ENCODE measurements around the gene ELP6.

The ELP6 gene
- total RNA-seq: 10.2 to 15.7 (median 11.6) reads per million in 3 donors

GRCh38 chr3:47513125-47513929 lies at the start of gene ELP6:
TSS of gene ELP6 (minus strand) at chr3:47513712. CDS start at chr3:47513590, 122 bp downstream.
- no peaks in the 10 kb centered on the region for H3K27me3 ChIP-seq (replicated peaks; ENCODE audit: control insufficient read depth, insufficient read depth, low read length, poor library complexity, severe bottlenecking)
- H3K4me3 ChIP-seq (ENCODE audit: insufficient read depth, low read depth, low read length, poor library complexity, severe bottlenecking): peak within 1 kb of the TSS; percentile 95
- DNase-seq: peak; percentile 95 to 96 (median 95)

GRCh38 chr3:47556351-47556750 lies 42.8 kb upstream of the ELP6 start:
- H3K27me3 ChIP-seq (replicated peaks; ENCODE audit: control insufficient read depth, insufficient read depth, low read length, poor library complexity, severe bottlenecking): no peaks in the 10 kb centered on the region
- no peaks in the 10 kb centered on the region for H3K9me3 ChIP-seq (ENCODE audit: control insufficient read depth, low read length)
- H3K4me1 ChIP-seq (ENCODE audit: control insufficient read depth, insufficient read depth, low read length, poor library complexity, severe bottlenecking): no peaks in the 10 kb centered on the region
- H3K27ac ChIP-seq (ENCODE audit: insufficient read depth, low read length, poor library complexity, severe bottlenecking): no peak overlapping the region
- no peak overlapping the region for H3K4me3 ChIP-seq (ENCODE audit: insufficient read depth, low read depth, low read length, poor library complexity, severe bottlenecking)
- no peaks in the 10 kb centered on the region for H3K36me3 ChIP-seq (ENCODE audit: control insufficient read depth, insufficient read depth, low read length)
- no peak for DNase-seq

More at GRCh38 chr3:47513125-47513929, at the start of gene ELP6:
- Histone ChIP-seq H3K36me3 (ENCODE audit: control insufficient read depth, insufficient read depth, low read length) (peaks cover 11% of the 10 kb centered on the region), H3K27ac (ENCODE audit: insufficient read depth, low read length, poor library complexity, severe bottlenecking) (peak within 1 kb of the TSS; percentile 95), H3K4me1 (ENCODE audit: control insufficient read depth, insufficient read depth, low read length, poor library complexity, severe bottlenecking) (peaks cover 5% of the 10 kb centered on the region), H3K9me3 (ENCODE audit: control insufficient read depth, low read length) (no peaks in the 10 kb centered on the region)

GRCh38 chr3:47554335-47554734 lies 40.8 kb upstream of the ELP6 start:
- DNase-seq: no peak
- no peaks in the 10 kb centered on the region for H3K27me3 ChIP-seq (replicated peaks; ENCODE audit: control insufficient read depth, insufficient read depth, low read length, poor library complexity, severe bottlenecking)
- H3K9me3 ChIP-seq (ENCODE audit: control insufficient read depth, low read length): no peaks in the 10 kb centered on the region
- no peak overlapping the region for H3K4me3 ChIP-seq (ENCODE audit: insufficient read depth, low read depth, low read length, poor library complexity, severe bottlenecking)
- H3K4me1 ChIP-seq (ENCODE audit: control insufficient read depth, insufficient read depth, low read length, poor library complexity, severe bottlenecking): no peaks in the 10 kb centered on the region
- H3K36me3 ChIP-seq (ENCODE audit: control insufficient read depth, insufficient read depth, low read length): no peaks in the 10 kb centered on the region
- no peak overlapping the region for H3K27ac ChIP-seq (ENCODE audit: insufficient read depth, low read length, poor library complexity, severe bottlenecking)

GRCh38 chr3:47553407-47553806 lies 39.9 kb upstream of the ELP6 start:
- no peaks in the 10 kb centered on the region for H3K9me3 ChIP-seq (ENCODE audit: control insufficient read depth, low read length)
- H3K27ac ChIP-seq (ENCODE audit: insufficient read depth, low read length, poor library complexity, severe bottlenecking): no peak overlapping the region
- no peaks in the 10 kb centered on the region for H3K27me3 ChIP-seq (replicated peaks; ENCODE audit: control insufficient read depth, insufficient read depth, low read length, poor library complexity, severe bottlenecking)
- no peaks in the 10 kb centered on the region for H3K4me1 ChIP-seq (ENCODE audit: control insufficient read depth, insufficient read depth, low read length, poor library complexity, severe bottlenecking)
- H3K36me3 ChIP-seq (ENCODE audit: control insufficient read depth, insufficient read depth, low read length): no peaks in the 10 kb centered on the region
- DNase-seq: no peak
- no peak overlapping the region for H3K4me3 ChIP-seq (ENCODE audit: insufficient read depth, low read depth, low read length, poor library complexity, severe bottlenecking)

GRCh38 chr3:47542471-47543173 lies 29.1 kb upstream of the ELP6 start:
- no peaks in the 10 kb centered on the region for H3K27me3 ChIP-seq (replicated peaks; ENCODE audit: control insufficient read depth, insufficient read depth, low read length, poor library complexity, severe bottlenecking)
- H3K36me3 ChIP-seq (ENCODE audit: control insufficient read depth, insufficient read depth, low read length): no peaks in the 10 kb centered on the region
- no peak overlapping the region for H3K27ac ChIP-seq (ENCODE audit: insufficient read depth, low read length, poor library complexity, severe bottlenecking)
- no peaks in the 10 kb centered on the region for H3K9me3 ChIP-seq (ENCODE audit: control insufficient read depth, low read length)
- DNase-seq: no peak
- H3K4me1 ChIP-seq (ENCODE audit: control insufficient read depth, insufficient read depth, low read length, poor library complexity, severe bottlenecking): no peaks in the 10 kb centered on the region
- no peak overlapping the region for H3K4me3 ChIP-seq (ENCODE audit: insufficient read depth, low read depth, low read length, poor library complexity, severe bottlenecking)

- no peaks in the 10 kb centered on the region for H3K4me1 ChIP-seq (ENCODE audit: control insufficient read depth, insufficient read depth, low read length, poor library complexity, severe bottlenecking)
- no peak for DNase-seq
These were observed 28.1 kb upstream of the ELP6 start for GRCh38 chr3:47541583-47542108.

GRCh38 chr3:47540281-47540680 lies 26.8 kb upstream of the ELP6 start:
- no peak overlapping the region for H3K27ac ChIP-seq (ENCODE audit: insufficient read depth, low read length, poor library complexity, severe bottlenecking)
- H3K27me3 ChIP-seq (replicated peaks; ENCODE audit: control insufficient read depth, insufficient read depth, low read length, poor library complexity, severe bottlenecking): no peaks in the 10 kb centered on the region
- H3K36me3 ChIP-seq (ENCODE audit: control insufficient read depth, insufficient read depth, low read length): no peaks in the 10 kb centered on the region
- no peak overlapping the region for H3K4me3 ChIP-seq (ENCODE audit: insufficient read depth, low read depth, low read length, poor library complexity, severe bottlenecking)
- H3K4me1 ChIP-seq (ENCODE audit: control insufficient read depth, insufficient read depth, low read length, poor library complexity, severe bottlenecking): no peaks in the 10 kb centered on the region
- no peaks in the 10 kb centered on the region for H3K9me3 ChIP-seq (ENCODE audit: control insufficient read depth, low read length)
- no peak for DNase-seq

More at GRCh38 chr3:47541583-47542108, 28.1 kb upstream of the ELP6 start:
- H3K36me3 ChIP-seq (ENCODE audit: control insufficient read depth, insufficient read depth, low read length): no peaks in the 10 kb centered on the region
- H3K9me3 ChIP-seq (ENCODE audit: control insufficient read depth, low read length): no peaks in the 10 kb centered on the region
- H3K27me3 ChIP-seq (replicated peaks; ENCODE audit: control insufficient read depth, insufficient read depth, low read length, poor library complexity, severe bottlenecking): no peaks in the 10 kb centered on the region
- no peak overlapping the region for H3K4me3 ChIP-seq (ENCODE audit: insufficient read depth, low read depth, low read length, poor library complexity, severe bottlenecking)
- no peak overlapping the region for H3K27ac ChIP-seq (ENCODE audit: insufficient read depth, low read length, poor library complexity, severe bottlenecking)

- H3K36me3 ChIP-seq (ENCODE audit: control insufficient read depth, insufficient read depth, low read length): no peaks in the 10 kb centered on the region
- H3K27ac ChIP-seq (ENCODE audit: insufficient read depth, low read length, poor library complexity, severe bottlenecking): no peak overlapping the region
- no peak for DNase-seq
- H3K27me3 ChIP-seq (replicated peaks; ENCODE audit: control insufficient read depth, insufficient read depth, low read length, poor library complexity, severe bottlenecking): no peaks in the 10 kb centered on the region
- H3K4me3 ChIP-seq (ENCODE audit: insufficient read depth, low read depth, low read length, poor library complexity, severe bottlenecking): no peak overlapping the region
- H3K9me3 ChIP-seq (ENCODE audit: control insufficient read depth, low read length): no peaks in the 10 kb centered on the region
- H3K4me1 ChIP-seq (ENCODE audit: control insufficient read depth, insufficient read depth, low read length, poor library complexity, severe bottlenecking): no peaks in the 10 kb centered on the region
These were observed 23.5 kb upstream of the ELP6 start for GRCh38 chr3:47536967-47537366.

- Histone ChIP-seq H3K4me1 (ENCODE audit: control insufficient read depth, insufficient read depth, low read length, poor library complexity, severe bottlenecking) (no peaks in the 10 kb centered on the region), H3K9me3 (ENCODE audit: control insufficient read depth, low read length) (no peaks in the 10 kb centered on the region), H3K4me3 (ENCODE audit: insufficient read depth, low read depth, low read length, poor library complexity, severe bottlenecking) (no peak overlapping the region), H3K27me3 (replicated peaks; ENCODE audit: control insufficient read depth, insufficient read depth, low read length, poor library complexity, severe bottlenecking) (no peaks in the 10 kb centered on the region), H3K27ac (ENCODE audit: insufficient read depth, low read length, poor library complexity, severe bottlenecking) (no peak overlapping the region), H3K36me3 (ENCODE audit: control insufficient read depth, insufficient read depth, low read length) (no peaks in the 10 kb centered on the region)
- DNase-seq: no peak
These were observed 22.8 kb upstream of the ELP6 start for GRCh38 chr3:47536221-47536891.

All from effector memory CD4-positive, alpha-beta T cell (primary cell).